RKO (cell line): ENCODE data around the gene KBTBD3.
"Not testable (repeated sequence)": the region's sequence is repeated elsewhere in the genome, so short reads cannot be mapped to it uniquely, and the experiment has no call there.

Experiments
- DNase-seq: peaks from one replicate; pipeline ENCODE4 v3.0.0-alpha.2; 2016; ENCODE audit warnings: low spot score

Gene KBTBD3

DNA sequence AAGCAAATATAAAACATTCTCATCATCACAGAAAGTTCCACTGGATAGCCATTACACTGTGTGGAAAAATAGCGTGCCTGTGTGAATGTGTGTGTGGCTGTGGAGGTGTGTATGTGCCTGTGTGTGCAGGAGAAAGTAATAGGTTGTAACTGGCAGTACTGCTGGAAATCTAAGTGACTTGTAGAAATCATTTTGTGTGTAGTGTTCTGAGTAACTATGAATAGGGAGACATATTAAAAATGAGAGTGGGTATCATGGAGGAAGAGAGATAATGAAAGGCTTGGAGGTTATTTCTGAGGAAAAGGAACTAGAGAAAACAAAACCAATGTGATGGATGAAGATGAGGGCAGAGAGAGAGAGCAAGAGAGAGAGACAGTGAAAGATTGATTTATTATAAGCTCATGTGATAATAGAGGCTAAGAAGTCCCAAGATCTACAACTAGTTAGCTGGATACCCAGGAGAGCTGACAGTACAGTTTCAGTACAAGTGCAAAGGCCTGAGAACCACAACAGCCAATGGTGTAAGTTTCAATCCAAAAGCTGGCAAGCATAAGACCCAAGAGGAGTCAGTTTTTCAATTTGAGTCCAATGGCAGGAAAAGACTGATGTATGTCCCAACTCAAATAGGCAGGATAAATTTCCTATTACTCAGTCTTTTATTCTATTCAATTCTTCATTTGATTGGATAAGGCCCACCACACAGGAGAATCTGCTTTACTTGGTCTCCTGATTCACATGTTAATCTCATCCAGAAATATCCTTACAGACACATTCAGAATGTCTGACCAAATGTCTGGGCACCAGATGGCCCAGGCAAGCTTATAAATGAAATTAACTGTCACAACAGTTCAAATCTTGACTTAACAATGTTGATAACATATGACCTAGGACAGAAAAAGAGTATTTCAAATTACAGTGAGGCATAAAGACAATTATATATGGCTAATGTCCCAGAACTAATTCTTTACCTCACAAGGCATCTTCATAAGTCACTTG lies 14.9 kb downstream of the KBTBD3 start:
- DNase-seq, result no peak

DNA sequence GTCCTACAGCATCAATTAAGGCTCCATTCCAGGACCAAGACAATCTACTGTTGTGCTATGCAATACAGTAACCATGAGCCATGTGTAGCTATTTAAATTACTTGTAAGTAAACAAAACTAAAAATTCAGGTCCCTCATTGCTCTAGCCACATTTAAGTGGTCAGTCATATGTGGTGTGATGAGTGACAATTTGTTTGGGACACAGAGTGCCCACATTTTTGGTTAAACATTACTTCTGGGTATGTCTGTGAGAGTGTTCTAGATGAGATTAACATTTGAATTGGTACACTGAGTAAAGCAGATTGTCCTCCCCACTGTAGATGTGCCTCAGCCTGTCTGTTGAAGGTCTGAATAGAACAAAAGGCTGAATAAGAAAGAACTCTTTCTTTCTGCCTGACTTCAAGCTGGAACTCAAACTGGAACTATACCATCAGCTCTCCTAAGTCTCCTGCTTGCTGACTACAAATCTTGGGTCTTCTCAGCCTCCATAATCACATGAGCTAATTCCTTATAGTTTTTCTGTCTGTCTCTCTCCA lies 15.8 kb downstream of the KBTBD3 start:
- no peak for DNase-seq

DNA sequence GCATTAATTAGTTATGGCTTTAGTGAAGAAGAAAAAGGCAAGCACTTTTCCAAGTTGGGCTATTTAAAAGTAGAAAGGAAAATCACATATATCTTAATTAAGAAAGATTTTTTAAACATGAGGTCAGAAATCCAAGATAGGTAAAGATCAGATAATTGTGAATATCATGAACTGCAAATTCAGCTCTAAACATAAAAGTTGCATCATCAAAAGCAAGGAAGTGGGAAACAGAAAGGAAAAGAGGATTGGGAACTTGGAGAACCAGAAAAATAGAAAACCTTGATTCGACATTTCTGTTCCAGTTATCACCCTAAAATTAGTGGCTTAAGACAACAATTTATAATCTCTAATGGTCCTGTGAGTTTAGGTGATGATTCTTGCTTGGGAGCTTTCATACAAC lies 17.5 kb downstream of the KBTBD3 start:
- no peak for DNase-seq

DNA sequence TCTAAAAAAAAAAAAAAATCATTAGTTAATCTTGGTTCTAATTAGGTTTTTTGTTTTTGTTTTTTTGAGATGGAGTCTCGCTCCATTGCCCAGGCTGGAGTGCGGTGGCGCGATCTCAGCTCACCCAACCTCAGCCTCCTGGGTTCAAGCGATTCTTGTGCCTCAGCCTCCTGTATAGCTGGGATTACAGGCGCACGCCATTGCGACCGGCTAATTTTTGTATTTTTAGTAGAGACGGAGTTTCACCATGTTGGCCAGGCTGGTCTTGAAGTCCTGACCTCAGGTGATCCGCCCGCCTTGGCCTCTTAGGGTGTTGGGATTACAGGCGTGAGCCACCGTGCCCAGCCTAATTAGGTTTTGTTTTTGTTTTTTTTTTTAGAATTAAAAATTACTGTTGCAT lies 18.8 kb downstream of the KBTBD3 start:
- DNase-seq, result not testable (repeated sequence)

DNA sequence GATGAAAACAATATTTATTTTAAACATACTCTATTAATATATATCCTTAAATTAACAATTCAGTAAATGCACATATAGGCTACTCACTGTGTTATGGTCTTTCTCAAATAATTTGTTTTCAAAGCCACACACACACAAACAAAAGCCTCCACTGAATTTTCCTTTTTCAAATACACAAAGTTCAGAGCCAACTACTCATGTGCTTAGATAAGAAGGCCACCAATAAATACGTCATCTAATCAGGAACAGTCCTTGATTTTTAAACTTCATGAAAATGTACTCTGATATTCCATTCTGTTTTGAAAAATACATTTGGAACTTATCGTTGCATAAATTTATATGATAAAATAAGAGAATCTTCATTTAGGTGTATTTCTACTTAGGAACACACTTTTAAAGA lies 26.0 kb downstream of the KBTBD3 start:
- DNase-seq, result no peak

DNA sequence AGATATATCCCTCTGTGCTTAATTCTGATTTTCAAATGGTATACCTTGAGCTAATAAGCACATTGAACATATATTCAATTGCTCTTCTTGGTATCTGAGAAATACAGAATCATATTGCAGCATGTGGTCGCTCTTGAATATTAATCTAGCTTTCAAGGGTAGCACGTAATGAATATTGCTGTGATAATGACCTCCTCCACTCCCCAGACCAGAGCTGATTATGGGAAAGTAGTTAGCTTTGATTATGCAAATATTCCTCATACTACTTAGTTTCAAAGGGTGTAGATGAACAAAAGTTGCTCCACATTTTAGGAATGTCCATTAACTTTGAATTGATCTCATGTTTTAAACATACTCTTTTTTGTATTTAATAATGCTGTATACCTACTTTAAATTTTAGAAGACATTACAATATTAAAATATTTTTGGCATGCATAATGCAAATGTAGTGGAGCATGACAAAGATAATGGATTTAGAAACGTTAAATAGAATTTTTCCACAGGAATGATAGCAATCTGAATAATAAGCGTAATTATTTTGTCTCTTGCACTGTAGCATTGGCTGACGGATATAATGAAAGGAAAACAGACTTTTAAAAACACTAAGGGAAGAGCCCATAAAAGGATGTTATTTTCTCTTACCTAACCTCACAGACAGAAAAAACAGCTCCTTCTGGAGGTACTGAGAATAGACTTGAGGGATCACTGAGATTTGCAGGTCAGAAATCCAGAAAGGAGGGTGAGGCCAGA lies 27.2 kb downstream of the KBTBD3 start:
- no peak for DNase-seq

DNA sequence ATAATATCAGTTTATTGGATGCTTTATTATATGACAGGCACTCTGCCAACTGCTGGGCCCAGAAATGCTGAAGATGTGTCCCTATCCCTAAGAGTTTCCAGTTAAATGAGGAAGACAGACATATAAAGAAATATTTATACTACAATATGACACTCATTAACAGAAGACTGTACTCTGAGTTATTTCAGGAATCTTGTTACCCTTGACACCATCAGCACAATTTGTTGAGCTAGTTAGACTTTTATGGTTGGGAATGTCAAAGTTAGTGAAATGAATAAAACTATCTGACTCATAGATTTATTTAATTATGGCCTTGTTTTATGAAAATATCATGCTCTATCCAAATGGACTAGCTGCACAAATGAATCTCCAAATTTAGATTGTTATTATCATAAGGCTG lies 29.5 kb downstream of the KBTBD3 start:
- no peak for DNase-seq

DNA sequence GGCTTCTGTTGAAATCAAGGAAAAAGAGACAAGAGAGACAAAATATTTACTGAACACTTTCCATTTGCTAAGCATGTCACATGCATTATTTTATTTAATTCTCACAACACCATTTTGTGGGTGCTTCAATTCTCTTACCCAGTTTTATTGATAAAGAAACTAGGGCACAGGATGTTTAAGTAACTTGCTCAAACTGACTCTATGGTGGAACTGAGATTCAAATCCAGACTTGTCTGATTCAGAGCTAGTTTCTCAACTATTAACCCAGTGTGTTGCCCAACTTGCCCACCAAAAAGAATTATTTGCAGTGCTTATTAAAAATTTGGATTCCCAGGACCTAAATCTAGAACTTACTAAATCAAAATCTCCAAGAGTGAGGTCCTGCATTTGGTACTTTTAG lies 33.6 kb downstream of the KBTBD3 start:
- DNase-seq, result no peak

DNA sequence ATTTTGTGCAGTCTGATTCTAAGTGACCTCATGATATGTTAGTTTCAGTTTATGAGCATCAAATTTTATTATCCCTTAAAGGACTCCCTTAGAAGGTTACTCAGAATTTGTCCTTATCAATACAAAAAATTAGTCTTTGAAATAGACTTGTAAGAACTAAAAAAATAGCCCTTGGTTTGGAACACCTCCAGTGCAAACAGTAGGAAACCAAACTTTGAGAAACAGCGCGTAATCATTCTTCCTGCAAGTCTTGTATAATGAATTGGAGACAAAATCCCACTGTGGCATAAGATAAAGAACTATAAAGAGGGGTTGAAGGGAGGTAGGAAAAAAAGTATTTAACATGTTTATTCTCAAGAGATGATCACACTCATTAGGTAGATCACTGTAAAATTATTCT lies 44.3 kb downstream of the KBTBD3 start:
- no peak for DNase-seq

DNA sequence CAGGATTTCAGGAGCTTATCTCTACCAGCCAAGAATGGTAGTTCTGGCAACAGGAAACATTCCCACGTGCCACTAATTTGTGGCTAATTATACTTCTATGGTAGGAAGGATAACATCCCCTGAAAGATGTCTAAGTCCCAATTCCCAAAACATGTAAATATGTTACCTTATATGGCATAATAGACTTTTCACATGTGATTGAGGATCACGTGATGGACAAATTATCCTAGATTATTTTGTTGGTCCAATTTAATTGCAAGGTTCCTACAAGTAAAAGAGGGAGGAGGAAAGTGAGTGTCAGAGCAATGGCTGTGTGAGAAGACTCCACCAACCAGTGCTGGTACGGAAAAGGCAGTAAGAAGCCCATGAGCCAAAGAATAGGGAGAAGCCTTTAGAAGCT lies 45.2 kb downstream of the KBTBD3 start:
- no peak for DNase-seq

DNA sequence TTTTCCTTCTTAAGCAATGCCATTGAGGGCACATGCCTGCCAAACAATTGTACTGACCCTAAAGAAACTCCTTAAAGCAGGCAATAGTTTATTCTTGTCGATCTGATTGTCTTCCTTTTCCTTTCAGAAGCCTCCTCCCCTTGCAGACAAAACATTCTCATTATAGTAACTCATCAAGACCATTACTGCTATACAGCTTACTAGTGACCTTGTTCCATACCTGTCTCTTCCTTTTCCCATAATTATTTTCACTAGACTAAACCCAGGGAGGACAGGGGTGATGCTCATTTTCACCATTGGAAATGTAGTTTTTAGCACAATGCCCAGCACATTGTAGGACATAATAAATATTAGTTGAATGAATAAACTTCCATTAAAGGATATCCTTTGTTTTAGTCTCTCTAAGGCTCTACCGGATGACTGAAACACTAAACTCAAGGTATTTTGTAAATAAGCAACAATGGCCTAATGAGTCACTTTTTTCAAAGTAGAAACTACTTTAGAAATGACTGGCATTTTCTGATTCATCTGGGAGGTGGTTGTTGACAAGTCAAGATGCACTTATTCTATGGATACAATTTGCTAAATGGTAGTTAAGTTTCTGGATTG lies 45.8 kb downstream of the KBTBD3 start:
- peak; percentile 27 for DNase-seq

DNA sequence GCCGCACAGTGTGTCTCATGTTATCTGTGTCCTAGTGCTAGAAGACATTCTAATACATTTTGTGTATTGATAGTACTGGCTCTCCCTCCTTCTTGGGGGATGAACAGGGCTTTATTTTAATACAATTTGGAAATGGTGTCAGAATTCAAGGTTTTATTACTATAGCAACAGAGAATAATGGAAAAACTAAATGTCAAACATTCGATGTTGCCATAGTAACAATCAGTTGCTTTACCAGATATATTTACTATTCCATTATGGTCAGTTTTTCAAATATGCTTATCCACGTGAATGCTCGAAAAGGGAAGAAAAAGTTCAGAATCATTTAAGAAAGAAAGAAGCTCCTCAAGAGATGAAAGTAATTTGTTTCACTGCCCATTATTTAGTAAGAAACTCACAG lies 46.5 kb downstream of the KBTBD3 start:
- no peak for DNase-seq

DNA sequence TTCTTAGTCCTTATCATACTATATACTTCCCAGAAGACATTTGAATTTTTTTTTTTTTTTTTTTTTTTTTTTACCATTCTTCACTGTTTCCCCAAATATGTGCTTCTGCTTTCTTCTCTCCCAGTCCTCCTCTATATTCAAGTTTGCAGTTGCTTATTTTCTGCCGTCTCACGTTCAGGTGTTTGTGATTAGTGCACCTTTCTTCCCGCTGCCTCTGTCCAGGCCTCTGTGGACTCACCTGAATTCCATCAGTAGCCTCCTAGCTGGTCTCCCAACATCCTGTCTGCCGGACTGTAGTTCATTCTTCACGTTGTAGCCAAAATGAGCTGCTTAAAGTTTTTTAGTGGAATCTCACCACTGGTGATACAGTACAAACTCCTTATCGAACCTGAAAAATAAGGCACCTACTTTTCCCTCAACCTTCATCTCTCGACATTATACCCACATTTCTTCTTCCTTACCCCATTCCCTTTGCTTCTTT lies 54.3 kb downstream of the KBTBD3 start:
- no peak for DNase-seq

DNA sequence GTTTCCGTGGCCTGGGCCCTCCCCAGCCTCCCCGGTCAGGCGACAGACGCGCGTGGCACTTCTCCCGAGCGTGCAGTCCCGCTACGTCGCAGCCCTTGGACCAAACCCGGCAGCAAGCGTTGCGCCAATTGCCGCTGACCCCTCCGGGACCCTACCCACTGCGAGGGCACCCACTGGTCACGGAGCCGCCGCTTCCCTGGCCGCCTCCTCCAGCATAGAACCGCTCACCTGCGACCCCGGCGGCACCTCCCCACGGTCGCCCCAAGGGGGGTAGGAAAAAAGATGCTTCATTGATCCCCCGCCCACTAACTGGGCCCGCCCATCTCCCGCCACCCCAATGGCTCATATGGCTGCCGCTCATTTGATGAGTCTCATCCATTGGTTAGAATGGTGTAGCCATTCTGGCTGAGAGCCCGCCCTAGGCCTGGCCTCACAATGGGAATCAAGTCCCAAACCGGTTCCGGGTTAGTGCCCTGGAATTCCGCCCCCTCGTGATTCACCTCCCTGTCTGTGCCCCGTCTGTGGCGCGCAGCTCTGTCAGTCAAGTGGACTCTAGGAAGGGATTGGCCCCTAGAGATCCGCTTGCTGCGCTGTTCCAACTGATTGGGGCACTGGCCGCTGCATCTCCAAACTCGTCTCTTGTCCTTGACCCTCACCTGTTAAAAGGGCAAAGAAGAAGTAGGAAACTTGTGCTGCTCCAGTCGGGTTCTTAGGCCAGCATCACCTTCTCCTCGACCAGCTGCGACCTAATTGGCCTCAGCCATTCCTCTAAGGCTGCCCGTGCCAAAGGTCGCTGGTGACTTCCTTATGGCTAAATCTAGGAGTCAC lies 55.0 kb downstream of the KBTBD3 start, which contains the start of gene MSANTD4:
TSS of gene MSANTD4 (minus strand) at position 274 of the 828 bp plus-strand sequence. CDS start 11,323 bp downstream, outside the sequence.
- DNase-seq, result peak; percentile 99

DNA sequence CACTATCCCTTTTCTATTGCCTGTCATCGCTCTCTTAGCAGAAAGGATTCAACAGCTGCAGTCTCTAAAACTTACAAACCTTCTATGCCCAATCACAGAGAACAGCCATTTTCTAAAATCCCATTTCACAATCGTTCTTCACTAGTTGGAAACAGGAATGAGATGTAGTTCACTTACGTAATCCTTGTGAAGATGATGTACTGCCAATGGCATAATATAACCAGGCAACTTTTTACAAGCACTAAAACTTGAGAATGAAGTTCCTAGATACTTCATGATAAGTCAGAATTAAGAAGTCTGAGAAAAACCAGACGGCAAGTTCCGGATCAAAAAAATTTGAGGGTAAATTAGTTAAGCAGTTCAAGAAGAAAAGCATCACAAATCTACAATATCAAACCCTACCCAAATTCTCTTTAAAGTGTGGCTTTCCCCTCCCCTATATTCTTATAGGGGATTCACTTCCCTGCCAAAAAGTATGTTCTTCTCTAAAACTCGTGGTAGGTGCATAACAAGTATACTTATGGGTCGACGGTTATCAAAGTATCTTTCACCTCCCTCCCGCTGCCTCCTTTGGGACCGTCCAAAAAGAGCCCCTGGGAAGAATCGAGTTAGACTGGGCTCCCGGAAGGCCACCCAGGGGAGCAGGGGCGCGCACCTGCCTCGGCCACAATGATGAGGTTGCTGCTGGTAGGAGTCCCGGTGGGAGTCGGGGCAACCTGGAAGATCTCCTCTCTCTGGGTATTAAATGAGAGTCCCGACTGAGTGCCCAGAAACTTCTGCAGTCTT lies 55.8 kb downstream of the KBTBD3 start:
- peak; percentile 64 for DNase-seq

DNA sequence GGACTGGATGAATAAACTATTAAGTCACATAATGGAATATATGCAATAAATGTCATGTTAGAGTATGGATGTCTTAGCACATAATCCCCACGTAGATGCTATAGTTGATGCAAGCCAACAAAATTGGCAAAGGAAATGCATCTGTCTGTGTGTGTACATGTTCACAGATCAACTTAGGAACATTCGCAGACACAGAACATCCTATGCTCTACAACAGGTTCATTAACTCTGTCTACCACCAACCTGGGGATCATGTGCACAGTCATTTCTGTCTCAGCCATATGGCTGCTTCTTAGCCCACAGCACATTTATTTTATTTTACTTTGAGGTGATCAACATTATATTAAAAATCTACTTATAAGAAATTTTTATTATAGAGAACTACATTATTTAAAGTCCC lies 60.1 kb downstream of the KBTBD3 start:
- DNase-seq, result no peak

DNA sequence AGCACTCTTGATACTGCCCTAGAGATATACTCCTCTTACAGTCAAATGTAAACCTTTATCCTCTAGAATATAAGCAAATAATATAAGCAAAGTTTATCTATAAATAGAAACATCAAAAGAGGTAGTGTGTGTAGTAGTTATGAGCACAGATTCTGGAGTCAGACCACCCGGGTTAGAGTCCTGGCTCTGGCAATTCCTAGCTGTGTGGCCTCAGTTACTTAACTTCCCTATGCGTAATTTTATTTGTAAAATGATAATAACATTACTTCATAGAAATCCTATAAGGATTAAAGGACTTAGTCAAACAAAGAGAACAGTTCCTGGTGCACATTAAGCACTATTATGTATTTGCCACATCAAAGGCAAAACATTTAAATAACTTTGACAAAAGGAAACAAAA lies 62.1 kb downstream of the KBTBD3 start:
- DNase-seq, result no peak

DNA sequence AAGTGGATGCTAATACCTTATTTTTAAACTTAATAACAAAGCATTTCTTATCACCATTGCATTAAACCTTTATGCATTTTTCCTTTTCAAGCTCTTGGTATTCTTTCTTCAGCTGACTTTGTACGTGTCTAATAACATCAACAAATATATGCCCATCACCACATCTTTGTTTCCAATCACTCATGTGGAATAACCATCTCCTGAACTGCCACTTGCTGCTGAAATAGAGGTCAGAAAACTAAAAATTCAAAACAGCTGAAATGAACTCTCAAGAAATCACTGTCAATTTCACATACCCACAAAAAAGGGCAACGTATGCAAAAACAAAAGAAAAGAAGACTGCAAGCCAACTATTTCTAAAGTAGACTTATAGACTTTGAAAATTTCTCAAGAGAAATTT lies 62.5 kb downstream of the KBTBD3 start:
- no peak for DNase-seq

DNA sequence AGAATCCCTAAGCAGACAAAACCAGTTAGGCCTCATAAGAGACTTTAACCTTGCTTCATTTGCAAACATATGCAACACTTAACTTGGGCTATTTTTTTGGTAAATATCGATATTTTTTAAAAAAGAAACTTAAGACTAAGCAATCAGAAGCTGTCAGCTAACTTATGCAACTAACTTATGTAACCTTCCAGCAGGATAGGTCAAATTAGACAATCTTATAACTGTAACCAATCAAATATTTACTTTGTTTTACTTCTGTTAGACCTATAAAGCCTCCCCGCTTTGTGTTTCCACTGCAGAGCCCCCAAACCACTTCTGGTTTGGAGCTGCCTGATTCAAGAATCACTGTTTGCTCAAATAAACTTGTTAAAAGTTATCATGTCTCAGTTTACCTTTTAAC lies 63.1 kb downstream of the KBTBD3 start:
- DNase-seq, result no peak

DNA sequence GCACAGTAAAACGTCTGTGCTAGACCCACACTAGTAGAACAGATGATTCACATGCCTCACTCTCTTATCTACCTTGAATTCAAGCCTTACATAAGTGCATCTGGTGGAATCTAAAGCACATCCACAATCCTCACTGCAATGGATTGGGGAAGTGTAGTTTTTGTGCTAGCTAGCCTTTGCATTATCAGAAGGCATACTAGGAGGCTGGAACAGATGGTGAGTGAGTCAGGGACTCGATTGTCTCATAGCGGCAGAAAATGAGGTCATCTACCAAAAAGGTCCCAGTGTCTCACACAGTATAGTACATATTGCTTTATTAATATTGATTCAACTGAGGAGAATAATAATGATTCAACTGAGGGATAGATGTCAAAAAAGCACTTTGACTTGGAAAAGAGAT lies 64.4 kb downstream of the KBTBD3 start:
- DNase-seq, result peak; percentile 71

DNA sequence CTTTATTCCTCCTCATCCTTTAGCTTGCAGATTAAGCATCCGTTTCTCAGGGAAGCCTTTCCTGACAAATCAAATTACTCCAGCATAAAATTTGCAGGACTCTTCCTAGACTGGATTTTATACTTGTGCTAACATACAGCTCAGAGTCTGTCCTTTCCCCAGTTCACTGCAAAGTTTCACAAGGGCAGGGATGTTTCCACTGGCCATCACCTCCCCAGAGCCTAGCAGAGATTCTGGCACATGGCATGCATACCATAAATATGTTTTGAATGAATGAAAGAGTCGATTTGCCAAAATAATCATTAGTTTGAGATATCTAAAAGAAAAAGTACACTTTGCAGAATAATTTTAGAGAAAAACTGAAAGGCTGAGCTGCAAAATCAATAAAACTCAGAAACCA lies 65.7 kb downstream of the KBTBD3 start:
- no peak for DNase-seq
